Tibial nerve (tissue), 4 donors: ENCODE results near the gene CPSF7. TPM values are rescaled to one million over a fixed set of nuclear protein-coding genes. Genes with fewer than 3 reads are reported as not detected.

Experiments
- DNase-seq, 2 donors: peaks; one replicate each; pipeline ENCODE4 v3.0.0-alpha.2; 2019; ENCODE audit warnings: low spot score in 2 of 2
- H3K27ac ChIP-seq, 4 donors: fragments of 200-600 bp; sonication (generic) in 3 of 4; one replicate each; pipeline ENCODE4 v1.5.1; 2017 to 2019; ENCODE audit warnings: mild to moderate bottlenecking in 1 of 4
- H3K27me3 ChIP-seq, 2 donors: fragments of 200-600 bp; sonication (generic) in 1 of 2; one replicate each; pipeline versions ENCODE4 v1.5.1 to v1.6.0; 2017 to 2019
- H3K36me3 ChIP-seq, 3 donors: fragments of 200-600 bp; sonication (generic); one replicate each; pipeline ENCODE4 v1.5.1; 2018 to 2019
- H3K4me1 ChIP-seq, 4 donors: fragments of 200-600 bp; sonication (generic) in 3 of 4; one replicate each; pipeline ENCODE4 v1.5.1; 2017 to 2019
- H3K4me3 ChIP-seq, 4 donors: fragments of 200-600 bp; sonication (generic) in 3 of 4; one replicate each; pipeline ENCODE4 v1.5.1; 2017 to 2019; ENCODE audit warnings: mild to moderate bottlenecking in 1 of 4, moderate library complexity in 1 of 4
- H3K9me3 ChIP-seq, 4 donors: fragments of 200-600 bp; sonication (generic) in 3 of 4; one replicate each; pipeline ENCODE4 v1.5.1; 2017 to 2019
- EP300 ChIP-seq, 2 donors: sonication (generic); formaldehyde crosslinking; IDR thresholded peaks; one replicate each; pipeline ENCODE4 v1.6.1; 2017; ENCODE audit warnings: antibody characterized with exemption in 2 of 2, mild to moderate bottlenecking in 1 of 2
- POLR2A ChIP-seq, 2 donors: fragments of 450-650 bp; IDR thresholded peaks; one replicate each; pipeline ENCODE4 v1.6.1; 2017; ENCODE audit warnings: antibody characterized with exemption in 2 of 2, mild to moderate bottlenecking in 2 of 2, moderate library complexity in 2 of 2
- WGBS, 2 donors: methylation state at CpG; one replicate each; pipeline ENCODE4 v1.1.5; 2018; 5-methylcytosine and 5-hydroxymethylcytosine counted together
- total RNA-seq, 4 donors: library from RNA; depleted of rRNA; stranded (reverse); fragments of >200 nt; gene quantifications; one replicate each; pipeline ENCODE4 v1.1.0, GENCODE V29; 2016
- TF ChIP-seq, protein P1 (sequence below), 5 experiments: fragments of 200-600 bp in 3 of 5; fragments of 450-650 bp in 2 of 5; sonication (generic) in 3 of 5; IDR thresholded peaks; one replicate each; pipeline ENCODE4 v1.5.1; 2016 to 2019; ENCODE audit warnings: antibody characterized with exemption in 5 of 5, mild to moderate bottlenecking in 3 of 5, moderate library complexity in 2 of 5

Gene CPSF7
- total RNA-seq, 4 donors from 2014 or later: 38.1 to 48.6 (median 44.7) TPM

DNA sequence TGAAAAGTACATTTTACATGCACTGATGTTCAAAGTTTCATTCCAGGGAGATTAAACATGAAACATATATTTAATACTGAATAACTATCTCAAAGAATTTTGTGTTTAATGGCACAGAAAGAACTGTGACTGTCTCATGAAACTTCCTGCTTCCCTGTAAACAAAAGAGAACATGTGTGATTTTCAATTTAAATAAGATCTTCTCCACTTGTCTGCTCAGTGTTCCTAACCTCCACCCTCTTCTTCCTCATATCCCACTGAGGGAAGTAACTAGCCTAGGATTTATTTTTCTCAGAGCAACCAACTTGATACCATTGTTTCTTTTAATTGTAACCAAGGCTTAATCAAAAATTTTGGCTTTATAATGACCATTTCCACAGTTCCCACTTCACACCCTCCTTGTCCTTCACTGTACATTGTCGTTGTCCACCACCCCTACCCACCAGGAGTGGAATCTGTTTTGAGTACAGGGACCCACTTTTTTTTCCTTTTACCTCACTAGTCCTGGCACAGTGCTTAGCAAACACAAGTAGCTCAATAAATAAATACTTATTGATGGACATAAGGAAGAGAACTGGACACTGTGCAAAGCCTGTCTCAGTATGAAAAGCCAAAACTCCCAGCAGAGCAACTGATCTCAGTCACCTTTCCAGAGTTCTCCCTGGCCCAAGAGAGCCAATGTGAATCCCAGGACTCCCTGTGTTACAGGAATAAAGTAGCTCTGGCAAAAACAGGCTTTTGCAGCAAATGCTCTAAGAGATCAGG lies 4.2 kb downstream of the CPSF7 start:
- TF ChIP-seq EP300 (IDR thresholded peaks at IDR 0.05) (no peak), POLR2A (IDR thresholded peaks at IDR 0.05) (no peak)
- TF ChIP-seq, protein P1, sequence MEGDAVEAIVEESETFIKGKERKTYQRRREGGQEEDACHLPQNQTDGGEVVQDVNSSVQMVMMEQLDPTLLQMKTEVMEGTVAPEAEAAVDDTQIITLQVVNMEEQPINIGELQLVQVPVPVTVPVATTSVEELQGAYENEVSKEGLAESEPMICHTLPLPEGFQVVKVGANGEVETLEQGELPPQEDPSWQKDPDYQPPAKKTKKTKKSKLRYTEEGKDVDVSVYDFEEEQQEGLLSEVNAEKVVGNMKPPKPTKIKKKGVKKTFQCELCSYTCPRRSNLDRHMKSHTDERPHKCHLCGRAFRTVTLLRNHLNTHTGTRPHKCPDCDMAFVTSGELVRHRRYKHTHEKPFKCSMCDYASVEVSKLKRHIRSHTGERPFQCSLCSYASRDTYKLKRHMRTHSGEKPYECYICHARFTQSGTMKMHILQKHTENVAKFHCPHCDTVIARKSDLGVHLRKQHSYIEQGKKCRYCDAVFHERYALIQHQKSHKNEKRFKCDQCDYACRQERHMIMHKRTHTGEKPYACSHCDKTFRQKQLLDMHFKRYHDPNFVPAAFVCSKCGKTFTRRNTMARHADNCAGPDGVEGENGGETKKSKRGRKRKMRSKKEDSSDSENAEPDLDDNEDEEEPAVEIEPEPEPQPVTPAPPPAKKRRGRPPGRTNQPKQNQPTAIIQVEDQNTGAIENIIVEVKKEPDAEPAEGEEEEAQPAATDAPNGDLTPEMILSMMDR (IDR thresholded peaks at IDR 0.05): no peak
- DNase-seq: no peak
- WGBS, 2 donors: 94 to 100% methylated on average over 1 of the region's 1 CpG
- Histone ChIP-seq H3K27ac (no peak overlapping the region), H3K9me3 (no peaks in the 10 kb centered on the region), H3K36me3 (peaks cover 0 to 76% (median 22%) of the 10 kb centered on the region in 3 donors), H3K4me1 (peaks cover 0 to 39% (median 18%) of the 10 kb centered on the region in 4 donors), H3K4me3 (no peak overlapping the region), H3K27me3 (no peaks in the 10 kb centered on the region)

DNA sequence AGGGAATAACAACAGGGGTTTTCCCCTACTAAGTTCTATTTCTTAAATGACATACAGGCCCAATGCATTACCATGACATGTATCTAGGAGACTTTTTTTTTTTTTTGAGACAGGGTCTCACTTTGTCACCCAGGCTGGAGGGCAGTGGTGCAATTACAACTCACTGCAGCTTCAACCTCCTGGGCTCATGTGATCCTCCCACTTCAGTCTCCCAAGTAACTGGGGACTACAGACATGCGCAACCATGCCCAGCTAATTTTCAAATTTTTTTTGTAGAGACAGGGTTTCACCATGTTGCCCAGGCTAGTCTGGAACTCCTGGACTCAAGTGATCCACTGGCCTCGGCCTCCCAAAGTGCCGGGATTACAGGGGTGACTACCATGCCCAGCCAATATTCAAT lies 7.5 kb downstream of the CPSF7 start:
- Histone ChIP-seq H3K4me3 (no peak overlapping the region), H3K27ac (no peak overlapping the region), H3K27me3 (no peaks in the 10 kb centered on the region), H3K4me1 (peaks cover 0 to 33% (median 5%) of the 10 kb centered on the region in 4 donors), H3K36me3 (peaks cover 0 to 94% (median 39%) of the 10 kb centered on the region in 3 donors), H3K9me3 (no peaks in the 10 kb centered on the region)
- 85 to 92% methylated on average over 3 of the region's 3 CpGs for WGBS, 2 donors
- no peak for DNase-seq
- no peak for TF ChIP-seq EP300 (IDR thresholded peaks at IDR 0.05)
- TF ChIP-seq POLR2A (IDR thresholded peaks at IDR 0.05): no peak
- TF ChIP-seq, protein P1 (IDR thresholded peaks at IDR 0.05): no peak

DNA sequence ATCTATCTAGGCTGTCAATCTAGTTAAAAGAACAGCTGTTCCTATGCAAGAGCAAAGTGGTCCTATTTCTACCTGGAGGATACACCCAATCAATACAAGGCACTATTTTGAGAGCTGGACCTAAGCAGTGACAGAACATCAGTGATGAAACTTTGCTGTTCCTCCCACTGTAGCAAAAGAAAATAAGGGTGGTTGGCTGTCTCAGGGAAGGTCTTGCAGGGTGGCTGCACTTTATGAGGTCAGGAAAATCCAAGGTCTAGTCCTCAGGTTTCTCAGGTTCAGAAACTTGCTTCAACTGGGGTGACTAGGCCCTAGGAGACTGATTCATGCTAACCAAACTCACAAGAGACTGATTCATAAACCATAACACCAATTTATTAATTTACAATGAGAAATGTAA lies 11.6 kb downstream of the CPSF7 start:
- no peak for DNase-seq
- Histone ChIP-seq H3K36me3 (peaks cover 0 to 97% (median 41%) of the 10 kb centered on the region in 3 donors), H3K27ac (no peak overlapping the region), H3K4me3 (no peak overlapping the region), H3K9me3 (no peaks in the 10 kb centered on the region), H3K27me3 (no peaks in the 10 kb centered on the region), H3K4me1 (peaks cover 0 to 22% (median 0%) of the 10 kb centered on the region in 4 donors)
- TF ChIP-seq EP300 (IDR thresholded peaks at IDR 0.05) (no peak), POLR2A (IDR thresholded peaks at IDR 0.05) (no peak)
- TF ChIP-seq, protein P1 (IDR thresholded peaks at IDR 0.05): no peak

DNA sequence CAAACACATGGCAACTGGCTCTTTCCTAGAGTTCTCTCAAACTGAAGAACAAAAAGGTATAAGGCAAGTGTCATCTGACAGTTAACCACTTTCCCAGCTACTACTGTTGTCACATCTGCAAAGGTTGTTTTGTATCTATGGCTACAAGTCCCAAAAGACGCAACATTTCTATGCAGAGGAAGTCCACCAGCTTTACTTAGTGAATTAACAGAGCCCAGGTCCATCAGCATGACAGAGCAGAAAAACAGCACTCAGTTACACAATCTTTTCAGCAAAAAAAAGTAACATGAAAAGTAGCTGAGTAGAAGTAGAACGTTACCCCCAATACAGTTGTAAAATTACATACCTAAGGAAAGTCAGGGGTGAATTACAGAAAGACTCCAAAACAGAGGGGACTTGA lies 12.1 kb downstream of the CPSF7 start:
- WGBS, 2 donors: 72 to 74% methylated on average over 2 of the region's 2 CpGs
- TF ChIP-seq, protein P1 (IDR thresholded peaks at IDR 0.05): no peak
- TF ChIP-seq POLR2A (IDR thresholded peaks at IDR 0.05): no peak

DNA sequence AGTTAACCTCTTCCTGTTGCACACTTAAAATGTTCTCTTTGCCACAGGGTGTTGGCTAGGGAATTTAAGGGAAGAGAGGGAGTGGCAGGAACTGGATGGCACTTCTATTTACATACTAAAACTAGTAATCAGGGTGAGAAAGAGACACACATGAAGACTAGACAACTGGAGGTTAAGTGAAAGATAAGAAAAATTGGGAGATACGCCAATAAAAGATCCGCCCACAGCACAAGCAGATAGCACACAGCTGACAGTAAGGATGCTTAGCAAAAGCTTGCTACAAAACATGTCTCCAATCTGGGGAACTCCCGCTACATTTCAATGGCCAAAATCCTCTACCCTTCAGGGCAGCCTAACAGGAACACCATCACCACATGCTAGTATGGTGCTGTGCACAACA lies 12.8 kb downstream of the CPSF7 start:
- no peaks in the 10 kb centered on the region for H3K9me3 ChIP-seq
- H3K36me3 ChIP-seq: peaks cover 0 to 100% (median 40%) of the 10 kb centered on the region in 3 donors
- 72 to 78% methylated on average over 3 of the region's 3 CpGs for WGBS, 2 donors
- TF ChIP-seq, protein P1 (IDR thresholded peaks at IDR 0.05): no peak
- TF ChIP-seq EP300 (IDR thresholded peaks at IDR 0.05) (no peak), POLR2A (IDR thresholded peaks at IDR 0.05) (no peak)
- H3K27me3 ChIP-seq: no peaks in the 10 kb centered on the region
- H3K4me3 ChIP-seq: no peak overlapping the region
- no peak overlapping the region for H3K27ac ChIP-seq
- DNase-seq: no peak
- H3K4me1 ChIP-seq: peaks cover 0 to 17% (median 0%) of the 10 kb centered on the region in 4 donors

More for the DNA sequence above, 12.1 kb downstream of the CPSF7 start:
- Histone ChIP-seq H3K9me3 (no peaks in the 10 kb centered on the region), H3K4me3 (no peak overlapping the region), H3K4me1 (peaks cover 0 to 22% (median 0%) of the 10 kb centered on the region in 4 donors), H3K27me3 (no peaks in the 10 kb centered on the region), H3K27ac (no peak overlapping the region), H3K36me3 (peaks cover 0 to 100% (median 40%) of the 10 kb centered on the region in 3 donors)
- DNase-seq: no peak
